ENCODE data around the gene TNIK. TPM values are rescaled to one million over a fixed set of nuclear protein-coding genes. Genes with fewer than 3 reads are reported as not detected.

TNIK gene
- total RNA-seq, 4 donors from 2014 or later: 32.9 to 41.7 (median 38.0) TPM

DNA sequence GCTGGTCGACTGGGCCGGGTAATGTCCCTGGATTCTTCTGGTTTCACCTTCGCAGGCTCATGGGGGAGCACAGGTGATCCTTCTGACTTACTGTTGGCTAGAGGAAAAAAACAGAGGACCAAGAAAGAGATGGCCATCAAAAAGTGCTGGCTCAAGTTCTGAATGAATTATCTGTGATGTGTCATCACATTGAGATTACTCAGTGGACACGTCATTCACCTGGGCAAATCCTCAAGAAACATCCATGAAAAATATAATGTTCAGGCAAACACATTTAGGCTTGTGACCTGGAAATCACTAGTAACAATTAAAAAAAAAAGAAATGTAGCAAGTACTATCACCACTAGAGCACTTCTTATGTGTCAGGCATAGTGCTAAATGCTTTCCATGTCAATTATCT is 352.1 kb downstream of the TNIK start:
- no peak for ATAC-seq
- 64 to 93% methylated on average over 3 to 4 of the region's 4 CpGs for WGBS, 2 donors (ENCODE audit: low coverage in 1 of 2)
- Histone ChIP-seq H3K36me3 (peaks cover 0 to 53% of the 10 kb centered on the region in 2 donors), H3K4me3 (no peak overlapping the region), H3K27me3 (no peaks in the 10 kb centered on the region), H3K27ac (no peak overlapping the region), H3K9me3 (no peaks in the 10 kb centered on the region), H3K4me1 (no peaks in the 10 kb centered on the region)
- TF ChIP-seq POLR2AphosphoS5 (IDR thresholded peaks at IDR 0.05) (no peak), POLR2A (IDR thresholded peaks at IDR 0.05) (no peak), EP300 (IDR thresholded peaks at IDR 0.05) (no peak)
- TF ChIP-seq, protein P1, sequence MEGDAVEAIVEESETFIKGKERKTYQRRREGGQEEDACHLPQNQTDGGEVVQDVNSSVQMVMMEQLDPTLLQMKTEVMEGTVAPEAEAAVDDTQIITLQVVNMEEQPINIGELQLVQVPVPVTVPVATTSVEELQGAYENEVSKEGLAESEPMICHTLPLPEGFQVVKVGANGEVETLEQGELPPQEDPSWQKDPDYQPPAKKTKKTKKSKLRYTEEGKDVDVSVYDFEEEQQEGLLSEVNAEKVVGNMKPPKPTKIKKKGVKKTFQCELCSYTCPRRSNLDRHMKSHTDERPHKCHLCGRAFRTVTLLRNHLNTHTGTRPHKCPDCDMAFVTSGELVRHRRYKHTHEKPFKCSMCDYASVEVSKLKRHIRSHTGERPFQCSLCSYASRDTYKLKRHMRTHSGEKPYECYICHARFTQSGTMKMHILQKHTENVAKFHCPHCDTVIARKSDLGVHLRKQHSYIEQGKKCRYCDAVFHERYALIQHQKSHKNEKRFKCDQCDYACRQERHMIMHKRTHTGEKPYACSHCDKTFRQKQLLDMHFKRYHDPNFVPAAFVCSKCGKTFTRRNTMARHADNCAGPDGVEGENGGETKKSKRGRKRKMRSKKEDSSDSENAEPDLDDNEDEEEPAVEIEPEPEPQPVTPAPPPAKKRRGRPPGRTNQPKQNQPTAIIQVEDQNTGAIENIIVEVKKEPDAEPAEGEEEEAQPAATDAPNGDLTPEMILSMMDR (IDR thresholded peaks at IDR 0.05): no peak

DNA sequence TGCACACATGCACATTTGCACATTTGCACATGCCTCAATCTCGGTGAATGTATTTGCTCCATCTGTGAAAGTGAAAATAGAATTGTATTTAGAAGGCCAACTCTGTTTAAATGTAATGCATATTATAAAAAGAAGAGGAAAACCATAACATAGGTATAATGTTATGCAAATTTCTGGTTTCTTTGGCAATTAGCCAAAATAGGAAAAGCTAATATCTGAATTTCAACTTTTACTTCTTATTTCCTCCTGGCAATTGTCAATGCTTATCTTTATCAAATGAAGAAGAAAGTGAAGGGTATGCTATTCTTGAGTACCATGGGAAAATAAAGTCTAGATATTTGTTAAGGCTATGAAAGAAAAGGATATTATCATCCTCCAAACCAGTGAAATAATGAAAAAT is 357.0 kb downstream of the TNIK start:
- H3K4me1 ChIP-seq: no peaks in the 10 kb centered on the region
- no peak overlapping the region for H3K4me3 ChIP-seq
- TF ChIP-seq POLR2A (IDR thresholded peaks at IDR 0.05) (no peak), POLR2AphosphoS5 (IDR thresholded peaks at IDR 0.05) (no peak), EP300 (IDR thresholded peaks at IDR 0.05) (no peak)
- TF ChIP-seq, protein P1 (IDR thresholded peaks at IDR 0.05): no peak
- peaks cover 0 to 58% of the 10 kb centered on the region in 2 donors for H3K36me3 ChIP-seq
- 94 to 100% methylated on average over 1 of the region's 1 CpG for WGBS, 2 donors (ENCODE audit: low coverage in 1 of 2)
- H3K9me3 ChIP-seq: no peaks in the 10 kb centered on the region
- ATAC-seq: no peak
- no peak overlapping the region for H3K27ac ChIP-seq
- H3K27me3 ChIP-seq: no peaks in the 10 kb centered on the region

DNA sequence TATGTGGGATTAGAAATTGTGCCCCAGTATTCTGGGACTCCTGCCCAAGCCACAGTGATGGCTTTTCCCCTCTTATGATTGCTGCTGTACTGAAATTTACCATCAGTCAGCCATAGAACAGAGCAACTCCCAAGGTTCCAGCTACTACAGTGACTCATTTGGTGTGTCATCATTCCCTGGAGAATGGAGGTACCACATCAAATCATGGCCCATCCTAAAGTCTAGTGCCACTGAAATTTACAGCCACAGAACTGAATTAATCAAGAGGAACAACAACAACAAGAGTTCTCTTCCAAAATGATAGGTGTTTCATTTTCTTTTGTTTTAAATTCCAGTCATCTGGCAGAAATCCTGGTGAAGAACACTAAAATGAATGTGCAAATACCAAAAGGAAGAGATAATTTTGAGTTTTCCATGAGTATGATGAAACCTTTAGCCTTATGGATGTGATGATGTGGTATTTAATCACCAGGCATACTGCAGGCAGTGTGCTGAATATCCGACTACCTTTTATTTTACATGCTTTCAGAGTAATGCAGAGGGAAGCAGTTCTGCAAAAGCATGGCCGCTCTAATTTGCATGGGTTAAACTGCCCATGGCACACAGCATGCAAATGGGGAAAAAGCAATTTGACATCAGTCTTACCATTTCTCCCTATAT is 358.1 kb downstream of the TNIK start:
- Histone ChIP-seq H3K36me3 (peaks cover 0 to 54% of the 10 kb centered on the region in 2 donors), H3K4me3 (no peak overlapping the region), H3K27me3 (no peaks in the 10 kb centered on the region), H3K9me3 (no peaks in the 10 kb centered on the region), H3K4me1 (no peaks in the 10 kb centered on the region), H3K27ac (no peak overlapping the region)
- TF ChIP-seq EP300 (IDR thresholded peaks at IDR 0.05) (no peak), POLR2A (IDR thresholded peaks at IDR 0.05) (no peak), POLR2AphosphoS5 (IDR thresholded peaks at IDR 0.05) (no peak)
- TF ChIP-seq, protein P1 (IDR thresholded peaks at IDR 0.05): no peak
- 90 to 92% methylated on average over 2 of the region's 2 CpGs for WGBS, 2 donors (ENCODE audit: low coverage in 1 of 2)
- no peak for ATAC-seq

DNA sequence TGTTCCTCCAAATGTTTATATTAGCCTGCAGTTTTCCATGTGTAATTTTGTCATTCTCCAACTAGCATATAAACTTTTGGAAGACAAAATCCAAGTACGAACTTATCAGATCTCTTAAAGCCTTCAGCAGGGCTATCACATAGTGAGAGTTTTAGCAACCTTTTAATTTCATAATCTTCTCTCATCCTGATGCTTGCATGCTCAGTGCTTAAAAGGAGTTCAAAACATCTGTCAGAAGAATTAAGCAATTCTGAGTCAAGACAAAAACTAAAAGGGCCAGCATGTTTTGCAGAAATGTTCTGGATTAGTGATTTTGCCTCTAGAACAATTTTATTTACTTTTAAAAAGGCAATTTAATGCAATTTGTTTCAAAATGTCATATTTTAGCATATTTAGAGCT is 360.3 kb downstream of the TNIK start:
- H3K4me1 ChIP-seq: no peaks in the 10 kb centered on the region
- peaks cover 0 to 42% of the 10 kb centered on the region in 2 donors for H3K36me3 ChIP-seq
- peak; percentile 48 for ATAC-seq
- no peaks in the 10 kb centered on the region for H3K9me3 ChIP-seq
- 67 to 100% methylated on average over 1 of the region's 1 CpG for WGBS, 2 donors (ENCODE audit: low coverage in 1 of 2)
- no peak for TF ChIP-seq POLR2AphosphoS5 (IDR thresholded peaks at IDR 0.05)
- no peak for TF ChIP-seq EP300 (IDR thresholded peaks at IDR 0.05)
- TF ChIP-seq, protein P1 (IDR thresholded peaks at IDR 0.05): no peak
- TF ChIP-seq POLR2A (IDR thresholded peaks at IDR 0.05): no peak
- H3K4me3 ChIP-seq: no peak overlapping the region
- no peak overlapping the region for H3K27ac ChIP-seq
- no peaks in the 10 kb centered on the region for H3K27me3 ChIP-seq

DNA sequence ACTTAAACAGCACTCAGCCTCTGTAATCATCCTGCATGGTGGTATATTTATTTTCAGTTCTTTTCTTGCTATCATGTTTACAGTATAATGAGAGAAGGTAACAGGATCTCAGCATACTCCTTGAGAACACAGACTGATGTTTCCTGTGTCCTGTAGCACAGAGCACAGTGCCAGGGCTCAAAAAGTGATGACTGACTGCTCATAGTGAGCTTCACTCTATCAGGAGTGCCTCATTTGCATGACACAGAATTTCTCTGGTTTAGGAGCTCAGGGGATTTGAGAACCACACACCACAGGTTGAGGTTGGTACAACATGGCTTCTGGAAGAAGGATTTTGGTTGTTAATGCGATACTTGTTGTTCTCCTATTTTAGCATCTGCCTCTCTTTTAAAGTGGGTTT is 365.1 kb downstream of the TNIK start:
- peaks cover under 1 to 25% (median 6%) of the 10 kb centered on the region in 3 donors for H3K4me1 ChIP-seq
- H3K4me3 ChIP-seq: no peak overlapping the region
- no peaks in the 10 kb centered on the region for H3K9me3 ChIP-seq
- ATAC-seq: no peak
- TF ChIP-seq POLR2A (IDR thresholded peaks at IDR 0.05): no peak
- TF ChIP-seq POLR2AphosphoS5 (IDR thresholded peaks at IDR 0.05): no peak
- TF ChIP-seq EP300 (IDR thresholded peaks at IDR 0.05): no peak
- TF ChIP-seq, protein P1 (IDR thresholded peaks at IDR 0.05): no peak
- WGBS, 2 donors (ENCODE audit: low coverage in 1 of 2): 100% methylated on average over 1 of the region's 1 CpG
- H3K27me3 ChIP-seq: no peaks in the 10 kb centered on the region
- peaks cover 0 to 23% of the 10 kb centered on the region in 2 donors for H3K36me3 ChIP-seq
- H3K27ac ChIP-seq: no peak overlapping the region

Data from gastroesophageal sphincter (tissue), 4 donors.